Peyer's patch (tissue), 4 donors: ENCODE results near the gene BCR.

Experiments used
- POLR2A ChIP-seq, 2 donors: fragments of 450-650 bp; IDR thresholded peaks; one replicate each; pipeline ENCODE4 v1.5.1; 2017; ENCODE audit warnings: antibody characterized with exemption in 2 of 2, mild to moderate bottlenecking in 2 of 2, moderate library complexity in 2 of 2
- TF ChIP-seq, protein P1 (sequence below), 6 experiments: fragments of 450-650 bp in 4 of 6; fragments of 200-600 bp in 2 of 6; sonication (generic) in 1 of 6; IDR thresholded peaks; one replicate each; pipeline ENCODE4 v1.5.1; 2017 to 2019; ENCODE audit warnings: antibody characterized with exemption in 6 of 6, mild to moderate bottlenecking in 3 of 6, moderate library complexity in 1 of 6

GRCh38 chr22:23250056-23250784, 69.9 kb downstream of the BCR start:
- TF ChIP-seq, protein P1, sequence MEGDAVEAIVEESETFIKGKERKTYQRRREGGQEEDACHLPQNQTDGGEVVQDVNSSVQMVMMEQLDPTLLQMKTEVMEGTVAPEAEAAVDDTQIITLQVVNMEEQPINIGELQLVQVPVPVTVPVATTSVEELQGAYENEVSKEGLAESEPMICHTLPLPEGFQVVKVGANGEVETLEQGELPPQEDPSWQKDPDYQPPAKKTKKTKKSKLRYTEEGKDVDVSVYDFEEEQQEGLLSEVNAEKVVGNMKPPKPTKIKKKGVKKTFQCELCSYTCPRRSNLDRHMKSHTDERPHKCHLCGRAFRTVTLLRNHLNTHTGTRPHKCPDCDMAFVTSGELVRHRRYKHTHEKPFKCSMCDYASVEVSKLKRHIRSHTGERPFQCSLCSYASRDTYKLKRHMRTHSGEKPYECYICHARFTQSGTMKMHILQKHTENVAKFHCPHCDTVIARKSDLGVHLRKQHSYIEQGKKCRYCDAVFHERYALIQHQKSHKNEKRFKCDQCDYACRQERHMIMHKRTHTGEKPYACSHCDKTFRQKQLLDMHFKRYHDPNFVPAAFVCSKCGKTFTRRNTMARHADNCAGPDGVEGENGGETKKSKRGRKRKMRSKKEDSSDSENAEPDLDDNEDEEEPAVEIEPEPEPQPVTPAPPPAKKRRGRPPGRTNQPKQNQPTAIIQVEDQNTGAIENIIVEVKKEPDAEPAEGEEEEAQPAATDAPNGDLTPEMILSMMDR (IDR thresholded peaks at IDR 0.05) = no peak
- TF ChIP-seq POLR2A (IDR thresholded peaks at IDR 0.05) = no peak
